HepG2 (cell line): ENCODE measurements around the gene SLC1A2. TPM values are rescaled to one million over a fixed set of nuclear protein-coding genes. Genes with fewer than 3 reads are reported as not detected.

Source experiments
- CC2D1A ChIP-seq: sonication (generic); formaldehyde crosslinking; IDR thresholded peaks from 2 replicates; pipeline ENCODE4 v1.8.1; 2023; ENCODE audit warnings: mild to moderate bottlenecking, missing genetic modification reagents
- CCAR2 ChIP-seq: fragments of 200-400 bp; formaldehyde crosslinking; optimal IDR thresholded peaks from 2 replicates; pipeline ENCODE3; 2018; ENCODE audit warnings: low read depth, mild to moderate bottlenecking, low read length, moderate library complexity
- CEBPG ChIP-seq: IDR thresholded peaks from 2 replicates; pipeline ENCODE4 v1.6.1; 2016
- GLI4 ChIP-seq: sonication (generic); formaldehyde crosslinking; IDR thresholded peaks from 2 replicates; pipeline ENCODE4 v1.5.1; 2020; ENCODE audit warnings: missing genetic modification reagents, mild to moderate bottlenecking, moderate library complexity, borderline replicate concordance
- HOXA3 ChIP-seq: sonication (generic); formaldehyde crosslinking; IDR thresholded peaks from 2 replicates; pipeline ENCODE4 v1.5.0; 2020; ENCODE audit warnings: missing genetic modification reagents
- KDM3A ChIP-seq: IDR thresholded peaks from 2 replicates; pipeline ENCODE4 v1.6.1; 2018; ENCODE audit warnings: low read depth, missing compliant biosample characterization
- KLF12 ChIP-seq: sonication (generic); formaldehyde crosslinking; IDR thresholded peaks from 2 replicates; pipeline ENCODE4 v1.4.0; 2020; ENCODE audit warnings: missing genetic modification reagents, borderline replicate concordance
- MBNL3 ChIP-seq: fragments of 250-450 bp; sonication (Bioruptor Pico); conservative IDR thresholded peaks from 2 replicates; pipeline ENCODE4 v1.8.0; 2022; ENCODE audit warnings: mild to moderate bottlenecking, inconsistent platforms
- NFE2L1 ChIP-seq: sonication (generic); formaldehyde crosslinking; IDR thresholded peaks from 2 replicates; pipeline ENCODE4 v1.4.0; 2020; ENCODE audit warnings: missing genetic modification reagents, mild to moderate bottlenecking, borderline replicate concordance
- SRSF4 ChIP-seq: fragments of 200-400 bp; formaldehyde crosslinking; IDR thresholded peaks from one replicate; pipeline ENCODE4 v1.6.1; 2018; ENCODE audit warnings: mild to moderate bottlenecking, low read depth, low read length, moderate library complexity; ENCODE audit not compliant: poor library complexity, severe bottlenecking
- SRSF9 ChIP-seq: fragments of 200-400 bp; formaldehyde crosslinking; IDR thresholded peaks from 2 replicates; pipeline ENCODE4 v1.6.1; 2018; ENCODE audit warnings: borderline replicate concordance, mild to moderate bottlenecking, low read depth, low read length; ENCODE audit not compliant: insufficient read depth, poor library complexity, severe bottlenecking
- WIZ ChIP-seq: sonication (generic); formaldehyde crosslinking; IDR thresholded peaks from 2 replicates; pipeline ENCODE4 v1.5.1; 2020; ENCODE audit warnings: mild to moderate bottlenecking, missing genetic modification reagents
- ZBTB21 ChIP-seq: sonication (generic); formaldehyde crosslinking; IDR thresholded peaks from 2 replicates; pipeline ENCODE4 v1.4.0; 2020; ENCODE audit warnings: missing genetic modification reagents
- ZBTB42 ChIP-seq: sonication (generic); formaldehyde crosslinking; IDR thresholded peaks from 2 replicates; pipeline ENCODE4 v1.5.0; 2020; ENCODE audit warnings: mild to moderate bottlenecking, missing genetic modification reagents
- ZFP36L1 ChIP-seq: sonication (generic); formaldehyde crosslinking; IDR thresholded peaks from 2 replicates; pipeline ENCODE4 v1.8.0; 2022; ENCODE audit warnings: mild to moderate bottlenecking, missing genetic modification reagents, moderate library complexity
- ZFY ChIP-seq: sonication (generic); formaldehyde crosslinking; IDR thresholded peaks from 2 replicates; pipeline ENCODE4 v1.4.0; 2020; ENCODE audit warnings: missing genetic modification reagents
- ZNF224 ChIP-seq: sonication (generic); formaldehyde crosslinking; IDR thresholded peaks from 2 replicates; pipeline ENCODE4 v1.5.0; 2020; ENCODE audit warnings: mild to moderate bottlenecking, missing genetic modification reagents
- ZNF3 ChIP-seq: IDR thresholded peaks from 2 replicates; pipeline ENCODE4 v1.7.0; 2017; ENCODE audit warnings: inconsistent platforms
- ZNF335 ChIP-seq: sonication (generic); formaldehyde crosslinking; IDR thresholded peaks from 2 replicates; pipeline ENCODE4 v1.4.0; 2020; ENCODE audit warnings: missing genetic modification reagents
- ZNF430 ChIP-seq: sonication (generic); formaldehyde crosslinking; IDR thresholded peaks from 2 replicates; pipeline ENCODE4 v1.9.0; 2021; ENCODE audit warnings: mild to moderate bottlenecking, missing genetic modification reagents
- ZNF816 ChIP-seq: sonication (generic); formaldehyde crosslinking; IDR thresholded peaks from 2 replicates; pipeline ENCODE4 v1.8.0; 2022; ENCODE audit warnings: missing genetic modification reagents, mild to moderate bottlenecking, borderline replicate concordance
- polyA plus RNA-seq, 8 experiments: library from polyadenylated mRNA; depleted of rRNA in 3 of 8; stranded (reverse) in 7 of 8; unstranded in 1 of 8; fragments of >200 nt; fragmentation: Illumina TruSeq in 4 of 8; extraction: Trizol in 4 of 8; gene quantifications; 2 replicates each; pipeline versions ENCODE4 v1.2.1 to v1.2.3, GENCODE V29; 2011 to 2016; ENCODE audit warnings: low read depth in 4 of 8, missing spikeins in 1 of 8, mixed read lengths in 1 of 8; ENCODE audit not compliant: insufficient read depth in 1 of 8
- total RNA-seq, 5 experiments: library from RNA; depleted of rRNA; stranded (reverse); fragments of >200 nt; fragmentation: Illumina TruSeq; extraction: Trizol; gene quantifications; 2 replicates each; pipeline ENCODE4 v1.2.3, GENCODE V29; 2016; ENCODE audit warnings: low read depth in 1 of 5
- TF ChIP-seq, protein P1 (sequence below): sonication (generic); formaldehyde crosslinking; IDR thresholded peaks from 2 replicates; pipeline ENCODE4 v1.8.1; 2022; ENCODE audit warnings: mild to moderate bottlenecking, missing genetic modification reagents
- TF ChIP-seq, protein P2 (sequence below): IDR thresholded peaks from 2 replicates; pipeline ENCODE4 v1.6.1; 2016; ENCODE audit warnings: low read depth
- TF ChIP-seq, protein P3 (sequence below), 2 experiments: fragments of 450-650 bp in 1 of 2; sonication (generic) in 1 of 2; formaldehyde crosslinking; IDR thresholded peaks; 2 replicates each; pipeline versions ENCODE4 v1.5.0 to v1.8.0; 2020 to 2022; ENCODE audit warnings: mild to moderate bottlenecking in 1 of 2, missing genetic modification reagents in 1 of 2
- TF ChIP-seq, protein P4 (sequence below): sonication (generic); formaldehyde crosslinking; IDR thresholded peaks from 2 replicates; pipeline ENCODE4 v1.4.0; 2020; ENCODE audit warnings: missing genetic modification reagents
- TF ChIP-seq, protein P5 (sequence below): IDR thresholded peaks from 2 replicates; pipeline ENCODE4 v1.6.1; 2016

SLC1A2 gene
- total and polyA plus RNA-seq, 2 of the 13 experiments (the other 11 are each of a cell fraction or from before 2014, with no cell fraction given) = 23.2 to 43.2 TPM

DNA sequence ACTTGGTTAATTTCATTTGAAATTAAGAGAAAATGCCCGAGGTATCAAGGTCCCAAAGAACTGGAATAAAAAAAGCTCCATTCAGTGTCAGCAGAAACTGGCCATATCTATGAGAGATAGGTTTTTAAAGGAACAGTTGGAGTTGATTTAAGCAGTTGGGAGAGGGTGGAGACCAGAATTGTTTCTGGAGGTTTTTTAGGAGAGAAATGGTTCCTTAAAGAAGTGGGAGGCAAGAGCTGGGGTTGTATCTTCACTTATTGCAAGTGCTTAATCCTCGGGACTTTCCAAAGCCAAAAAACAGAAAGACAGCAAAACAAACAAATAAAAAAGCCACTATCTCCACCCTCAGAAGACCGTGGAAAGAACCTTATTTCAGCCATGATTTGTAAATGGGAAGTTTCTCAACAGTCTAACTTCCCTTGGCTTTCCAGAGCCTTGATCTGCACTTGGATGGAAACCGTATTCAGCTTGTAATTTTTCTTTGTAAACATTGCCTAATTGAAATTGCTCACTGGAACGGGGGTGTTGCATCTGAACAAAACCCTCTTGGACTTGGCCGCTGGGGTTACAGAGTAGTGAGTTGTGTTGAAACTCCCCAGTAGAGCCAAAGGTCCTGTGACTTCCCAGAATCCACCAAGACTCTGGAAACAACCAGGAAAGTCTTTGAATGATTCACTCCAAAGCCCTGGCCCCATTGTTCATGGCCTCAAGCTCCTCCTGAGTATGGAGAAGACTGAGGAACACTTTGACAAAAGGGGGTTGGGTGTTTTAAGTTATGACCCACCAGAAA lies 115.6 kb downstream of the SLC1A2 start (continued):
- TF ChIP-seq MBNL3 (no peak), CCAR2 (no peak), NFE2L1 (no peak), ZNF335 (CRISPR knock-in tag) (no peak), ZFP36L1 (no peak), ZNF3 (CRISPR knock-in tag) (no peak), KDM3A (CRISPR knock-in tag) (no peak), CC2D1A (no peak), KLF12 (no peak), ZNF816 (CRISPR knock-in tag) (no peak), HOXA3 (CRISPR knock-in tag) (no peak), ZFY (no peak), CEBPG (peak; percentile 69), SRSF4 (no peak), ZNF224 (CRISPR knock-in tag) (no peak), ZBTB21 (CRISPR knock-in tag) (no peak), ZNF430 (CRISPR knock-in tag) (no peak), SRSF9 (no peak), ZBTB42 (CRISPR knock-in tag) (no peak), GLI4 (CRISPR knock-in tag) (no peak), WIZ (CRISPR knock-in tag) (no peak)
- TF ChIP-seq, protein P1, sequence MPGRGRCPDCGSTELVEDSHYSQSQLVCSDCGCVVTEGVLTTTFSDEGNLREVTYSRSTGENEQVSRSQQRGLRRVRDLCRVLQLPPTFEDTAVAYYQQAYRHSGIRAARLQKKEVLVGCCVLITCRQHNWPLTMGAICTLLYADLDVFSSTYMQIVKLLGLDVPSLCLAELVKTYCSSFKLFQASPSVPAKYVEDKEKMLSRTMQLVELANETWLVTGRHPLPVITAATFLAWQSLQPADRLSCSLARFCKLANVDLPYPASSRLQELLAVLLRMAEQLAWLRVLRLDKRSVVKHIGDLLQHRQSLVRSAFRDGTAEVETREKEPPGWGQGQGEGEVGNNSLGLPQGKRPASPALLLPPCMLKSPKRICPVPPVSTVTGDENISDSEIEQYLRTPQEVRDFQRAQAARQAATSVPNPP (CRISPR knock-in tag) = no peak
- TF ChIP-seq, protein P2, sequence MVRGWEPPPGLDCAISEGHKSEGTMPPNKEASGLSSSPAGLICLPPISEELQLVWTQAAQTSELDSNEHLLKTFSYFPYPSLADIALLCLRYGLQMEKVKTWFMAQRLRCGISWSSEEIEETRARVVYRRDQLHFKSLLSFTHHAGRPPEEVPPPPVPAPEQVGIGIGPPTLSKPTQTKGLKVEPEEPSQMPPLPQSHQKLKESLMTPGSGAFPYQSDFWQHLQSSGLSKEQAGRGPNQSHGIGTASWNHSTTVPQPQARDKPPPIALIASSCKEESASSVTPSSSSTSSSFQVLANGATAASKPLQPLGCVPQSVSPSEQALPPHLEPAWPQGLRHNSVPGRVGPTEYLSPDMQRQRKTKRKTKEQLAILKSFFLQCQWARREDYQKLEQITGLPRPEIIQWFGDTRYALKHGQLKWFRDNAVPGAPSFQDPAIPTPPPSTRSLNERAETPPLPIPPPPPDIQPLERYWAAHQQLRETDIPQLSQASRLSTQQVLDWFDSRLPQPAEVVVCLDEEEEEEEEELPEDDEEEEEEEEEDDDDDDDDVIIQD = peak; percentile 23; the same call in 1 of the 2 replicates
- TF ChIP-seq, protein P3, sequence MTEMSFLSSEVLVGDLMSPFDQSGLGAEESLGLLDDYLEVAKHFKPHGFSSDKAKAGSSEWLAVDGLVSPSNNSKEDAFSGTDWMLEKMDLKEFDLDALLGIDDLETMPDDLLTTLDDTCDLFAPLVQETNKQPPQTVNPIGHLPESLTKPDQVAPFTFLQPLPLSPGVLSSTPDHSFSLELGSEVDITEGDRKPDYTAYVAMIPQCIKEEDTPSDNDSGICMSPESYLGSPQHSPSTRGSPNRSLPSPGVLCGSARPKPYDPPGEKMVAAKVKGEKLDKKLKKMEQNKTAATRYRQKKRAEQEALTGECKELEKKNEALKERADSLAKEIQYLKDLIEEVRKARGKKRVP (CRISPR knock-in tag; IDR thresholded peaks at IDR 0.05) = peak in 1 of 2 experiments; percentile 38; a peak in 1 of 4 replicates
- TF ChIP-seq, protein P4, sequence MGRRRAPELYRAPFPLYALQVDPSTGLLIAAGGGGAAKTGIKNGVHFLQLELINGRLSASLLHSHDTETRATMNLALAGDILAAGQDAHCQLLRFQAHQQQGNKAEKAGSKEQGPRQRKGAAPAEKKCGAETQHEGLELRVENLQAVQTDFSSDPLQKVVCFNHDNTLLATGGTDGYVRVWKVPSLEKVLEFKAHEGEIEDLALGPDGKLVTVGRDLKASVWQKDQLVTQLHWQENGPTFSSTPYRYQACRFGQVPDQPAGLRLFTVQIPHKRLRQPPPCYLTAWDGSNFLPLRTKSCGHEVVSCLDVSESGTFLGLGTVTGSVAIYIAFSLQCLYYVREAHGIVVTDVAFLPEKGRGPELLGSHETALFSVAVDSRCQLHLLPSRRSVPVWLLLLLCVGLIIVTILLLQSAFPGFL (CRISPR knock-in tag) = no peak
- TF ChIP-seq, protein P5, sequence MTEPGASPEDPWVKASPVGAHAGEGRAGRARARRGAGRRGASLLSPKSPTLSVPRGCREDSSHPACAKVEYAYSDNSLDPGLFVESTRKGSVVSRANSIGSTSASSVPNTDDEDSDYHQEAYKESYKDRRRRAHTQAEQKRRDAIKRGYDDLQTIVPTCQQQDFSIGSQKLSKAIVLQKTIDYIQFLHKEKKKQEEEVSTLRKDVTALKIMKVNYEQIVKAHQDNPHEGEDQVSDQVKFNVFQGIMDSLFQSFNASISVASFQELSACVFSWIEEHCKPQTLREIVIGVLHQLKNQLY = no peak
